OCI-LY7 (cell line): ENCODE data around the gene RBM19. TPM values are rescaled to one million over a fixed set of nuclear protein-coding genes. Genes with fewer than 3 reads are reported as not detected.

Source experiments
- BruUV-seq: library from RNA; stranded (reverse); fragments of 400-500 nt; replicated peaks from 2 replicates; lab custom pipeline; 2021; lab: Mats Ljungman, UMichigan
- CTCF ChIA-PET: fragments of 300-600 bp; sonication (Branson Sonifier 250); formaldehyde crosslinking; loops from one replicate; lab custom pipeline; 2022; ENCODE audit warnings: antibody characterized with exemption; ENCODE audit not compliant: unreplicated experiment; lab: Charles Lee
- POLR2A ChIA-PET: fragments of 300-600 bp; sonication (Branson Sonifier 250); formaldehyde crosslinking; loops from one replicate; lab custom pipeline; 2022; ENCODE audit warnings: antibody characterized with exemption; lab: Charles Lee
- DNase-seq: peaks from one replicate; pipeline ENCODE4 v3.0.0-alpha.2; 2015; ENCODE audit warnings: low spot score
- H2AFZ ChIP-seq: fragments of 200-600 bp; sonication (generic), shearing (Covaris generic); 2 replicates; pipeline ENCODE4 v1.6.1; 2014; ENCODE audit warnings: mild to moderate bottlenecking, antibody characterized with exemption, low read length, moderate library complexity
- H3K27ac ChIP-seq: fragments of 200-600 bp; sonication (generic); 2 replicates; pipeline ENCODE4 v1.5.1; 2014; ENCODE audit warnings: mixed run types, low read depth, mild to moderate bottlenecking, moderate library complexity, low read length, inconsistent platforms; ENCODE audit not compliant: poor library complexity, severe bottlenecking
- H3K36me3 ChIP-seq: fragments of 200-600 bp; sonication (generic); 2 replicates; pipeline ENCODE4 v1.6.1; 2014; ENCODE audit warnings: mild to moderate bottlenecking, antibody characterized with exemption, low read length, moderate library complexity, mixed read lengths; ENCODE audit not compliant: insufficient read depth
- H3K4me1 ChIP-seq: fragments of 200-600 bp; sonication (generic); 2 replicates; pipeline ENCODE4 v1.5.1; 2014; ENCODE audit warnings: mild to moderate bottlenecking, low read length; ENCODE audit not compliant: insufficient read depth, poor library complexity, severe bottlenecking
- H3K4me2 ChIP-seq: fragments of 200-600 bp; sonication (generic); 2 replicates; pipeline ENCODE4 v1.6.1; 2014; ENCODE audit warnings: mild to moderate bottlenecking, low read length
- H3K4me3 ChIP-seq: fragments of 200-600 bp; sonication (generic); 2 replicates; pipeline ENCODE4 v1.5.1; 2014; ENCODE audit warnings: mild to moderate bottlenecking, low read depth, low read length; ENCODE audit not compliant: poor library complexity, severe bottlenecking
- H3K79me2 ChIP-seq: fragments of 200-600 bp; sonication (generic); 2 replicates; pipeline ENCODE4 v1.6.1; 2016; ENCODE audit warnings: low read depth, mild to moderate bottlenecking, low read length, moderate library complexity, mixed read lengths; ENCODE audit not compliant: insufficient read depth
- H3K9me2 ChIP-seq: fragments of 200-600 bp; sonication (generic); 2 replicates; pipeline ENCODE4 v1.6.1; 2016; ENCODE audit warnings: mild to moderate bottlenecking, low read length, mixed read lengths; ENCODE audit not compliant: insufficient read depth
- H3K9me3 ChIP-seq: fragments of 200-600 bp; sonication (generic); 2 replicates; pipeline ENCODE4 v1.6.1; 2014; ENCODE audit warnings: mild to moderate bottlenecking, mixed run types, low read length, mixed read lengths
- H4K20me1 ChIP-seq: fragments of 200-600 bp; sonication (generic); 2 replicates; pipeline ENCODE4 v1.6.1; 2014; ENCODE audit warnings: mild to moderate bottlenecking, antibody characterized with exemption, low read length, moderate library complexity, mixed read lengths; ENCODE audit not compliant: insufficient read depth
- EZH2phosphoT487 ChIP-seq: fragments of 200-600 bp; sonication (generic); IDR thresholded peaks from 2 replicates; pipeline ENCODE4 v1.6.1; 2018; ENCODE audit warnings: low read depth, borderline replicate concordance, mild to moderate bottlenecking, mixed run types, antibody characterized with exemption, low read length, moderate library complexity, mixed read lengths
- intact Hi-C: fragments of 100-400 bp; cut with micrococcal nuclease; formaldehyde crosslinking; loops from one replicate; pipeline ENCODE4 v1.10.0; 2022; ENCODE audit not compliant: unreplicated experiment
- total RNA-seq, 2 experiments: library from RNA; depleted of rRNA in 1 of 2; stranded (reverse); fragments of >200 nt in 1 of 2; shearing (Covaris generic) in 1 of 2; gene quantifications; 2 replicates each; pipeline ENCODE4 v1.2.3, GENCODE V29; 2014 to 2022
- TF ChIP-seq, protein P1 (sequence below): fragments of 200-600 bp; sonication (generic); conservative IDR thresholded peaks from 2 replicates; pipeline ENCODE4 v1.5.1; 2014; ENCODE audit warnings: mild to moderate bottlenecking, antibody characterized with exemption, low read length, moderate library complexity, mixed read lengths

The RBM19 gene
- total RNA-seq, 2 experiments from 2014 or later = 37.8 to 46.2 TPM

DNA sequence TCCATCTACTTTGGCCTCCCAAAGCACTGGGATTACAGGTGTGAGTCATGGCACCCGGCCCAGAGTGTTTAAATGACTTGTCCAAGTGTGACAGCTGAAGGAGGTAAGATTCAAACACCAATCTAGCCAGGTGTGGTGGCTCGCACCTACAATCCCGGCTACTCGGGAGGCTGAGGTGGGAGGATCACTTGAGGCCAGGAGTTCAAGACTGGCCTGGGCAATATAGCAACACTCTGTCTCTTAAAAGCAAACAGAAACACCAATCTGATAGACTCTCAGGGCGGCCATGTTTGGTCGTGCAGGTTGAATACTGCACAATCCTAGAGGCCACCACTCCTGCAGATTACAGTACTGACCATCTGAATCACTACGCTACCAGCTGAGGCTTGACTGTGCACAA, 68.7 kb downstream of the RBM19 start:
- Histone ChIP-seq H3K9me3 (no peaks in the 10 kb centered on the region), H4K20me1 (no peaks in the 10 kb centered on the region), H3K79me2 (no peaks in the 10 kb centered on the region), H3K4me2 (no peak overlapping the region), H2AFZ (no peak overlapping the region), H3K36me3 (no peaks in the 10 kb centered on the region), H3K4me1 (no peaks in the 10 kb centered on the region), H3K9me2 (no peaks in the 10 kb centered on the region), H3K4me3 (no peak overlapping the region), H3K27ac (no peak overlapping the region)
- POLR2A ChIA-PET = no interaction called here
- TF ChIP-seq, protein P1, sequence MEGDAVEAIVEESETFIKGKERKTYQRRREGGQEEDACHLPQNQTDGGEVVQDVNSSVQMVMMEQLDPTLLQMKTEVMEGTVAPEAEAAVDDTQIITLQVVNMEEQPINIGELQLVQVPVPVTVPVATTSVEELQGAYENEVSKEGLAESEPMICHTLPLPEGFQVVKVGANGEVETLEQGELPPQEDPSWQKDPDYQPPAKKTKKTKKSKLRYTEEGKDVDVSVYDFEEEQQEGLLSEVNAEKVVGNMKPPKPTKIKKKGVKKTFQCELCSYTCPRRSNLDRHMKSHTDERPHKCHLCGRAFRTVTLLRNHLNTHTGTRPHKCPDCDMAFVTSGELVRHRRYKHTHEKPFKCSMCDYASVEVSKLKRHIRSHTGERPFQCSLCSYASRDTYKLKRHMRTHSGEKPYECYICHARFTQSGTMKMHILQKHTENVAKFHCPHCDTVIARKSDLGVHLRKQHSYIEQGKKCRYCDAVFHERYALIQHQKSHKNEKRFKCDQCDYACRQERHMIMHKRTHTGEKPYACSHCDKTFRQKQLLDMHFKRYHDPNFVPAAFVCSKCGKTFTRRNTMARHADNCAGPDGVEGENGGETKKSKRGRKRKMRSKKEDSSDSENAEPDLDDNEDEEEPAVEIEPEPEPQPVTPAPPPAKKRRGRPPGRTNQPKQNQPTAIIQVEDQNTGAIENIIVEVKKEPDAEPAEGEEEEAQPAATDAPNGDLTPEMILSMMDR = no peak
- CTCF ChIA-PET = no interaction called here
- no peak for DNase-seq
- intact Hi-C loops = no loop called here
- no TSS peak for BruUV-seq

DNA sequence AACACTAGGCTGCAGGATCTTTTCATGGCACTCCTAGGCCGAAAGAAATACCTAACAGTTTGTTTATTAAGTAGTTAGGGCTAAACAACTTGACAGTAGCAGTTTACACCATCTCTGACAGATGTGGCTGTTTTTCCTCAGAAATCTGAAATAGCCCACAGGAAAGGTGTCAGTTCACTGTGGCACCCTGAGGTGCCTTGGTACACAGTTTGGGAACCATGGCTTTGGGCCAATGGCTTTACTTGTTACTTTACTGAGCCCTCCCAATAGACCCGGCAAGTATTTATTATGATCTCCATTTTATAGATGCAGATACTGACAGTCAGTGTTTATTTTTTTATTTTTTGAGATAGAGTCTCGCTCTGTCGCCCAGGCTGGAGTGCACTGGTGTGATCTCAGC, 69.3 kb downstream of the RBM19 start:
- H4K20me1 ChIP-seq = no peaks in the 10 kb centered on the region
- no peak overlapping the region for H3K27ac ChIP-seq
- no peak for DNase-seq
- H3K9me2 ChIP-seq = no peaks in the 10 kb centered on the region
- no peaks in the 10 kb centered on the region for H3K36me3 ChIP-seq
- H3K4me3 ChIP-seq = no peak overlapping the region
- H3K4me2 ChIP-seq = no peak overlapping the region
- BruUV-seq = no TSS peak
- H3K79me2 ChIP-seq = no peaks in the 10 kb centered on the region
- no peak overlapping the region for H2AFZ ChIP-seq
- no peaks in the 10 kb centered on the region for H3K4me1 ChIP-seq
- no peak for TF ChIP-seq EZH2phosphoT487
- TF ChIP-seq, protein P1 = no peak
- H3K9me3 ChIP-seq = no peaks in the 10 kb centered on the region
- intact Hi-C loops = no loop called here
- CTCF ChIA-PET = no interaction called here
- POLR2A ChIA-PET = no interaction called here

DNA sequence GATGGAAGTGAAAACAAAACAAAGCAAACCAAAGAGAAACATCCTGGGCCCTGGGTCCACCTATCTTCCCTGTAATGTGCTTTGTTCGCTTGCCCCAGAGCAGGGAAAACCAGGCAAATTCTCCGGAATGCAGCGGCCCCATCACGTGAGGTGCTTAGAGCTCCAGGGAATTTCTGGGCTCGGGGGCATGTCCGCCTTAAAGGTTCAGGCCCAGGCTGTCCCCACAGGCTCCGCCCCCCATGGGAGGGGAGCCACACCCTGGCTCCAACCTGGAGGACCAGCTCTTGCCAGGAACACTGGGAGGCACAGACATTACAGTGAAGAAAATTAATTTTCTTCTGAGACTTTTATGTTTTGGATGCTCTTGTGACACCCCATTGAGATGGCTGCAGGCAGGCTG, 69.9 kb downstream of the RBM19 start:
- Histone ChIP-seq H3K4me3 (no peak overlapping the region), H3K36me3 (no peaks in the 10 kb centered on the region), H3K4me1 (no peaks in the 10 kb centered on the region), H4K20me1 (no peaks in the 10 kb centered on the region), H2AFZ (no peak overlapping the region), H3K27ac (no peak overlapping the region), H3K79me2 (no peaks in the 10 kb centered on the region), H3K9me2 (no peaks in the 10 kb centered on the region), H3K4me2 (no peak overlapping the region), H3K9me3 (no peaks in the 10 kb centered on the region)
- intact Hi-C loops = no loop called here
- no peak for TF ChIP-seq EZH2phosphoT487
- TF ChIP-seq, protein P1 = no peak
- BruUV-seq = no TSS peak
- CTCF ChIA-PET = no interaction called here
- no peak for DNase-seq
- POLR2A ChIA-PET = no interaction called here
